Astrocyte (in vitro differentiated cells and primary cell): ENCODE measurements around the gene MMP8.

Experiments used
- EZH2 ChIP-seq: IDR thresholded peaks from 2 replicates; pipeline ENCODE4 v1.6.1; 2012; ENCODE audit warnings: mild to moderate bottlenecking, low read length, inconsistent platforms; ENCODE audit not compliant: insufficient read depth
- TF ChIP-seq, protein P1 (sequence below): IDR thresholded peaks from 2 replicates; pipeline ENCODE4 v1.5.1; 2011; ENCODE audit warnings: low read depth, mild to moderate bottlenecking, inconsistent platforms, low read length, moderate library complexity; ENCODE audit not compliant: insufficient read depth

DNA sequence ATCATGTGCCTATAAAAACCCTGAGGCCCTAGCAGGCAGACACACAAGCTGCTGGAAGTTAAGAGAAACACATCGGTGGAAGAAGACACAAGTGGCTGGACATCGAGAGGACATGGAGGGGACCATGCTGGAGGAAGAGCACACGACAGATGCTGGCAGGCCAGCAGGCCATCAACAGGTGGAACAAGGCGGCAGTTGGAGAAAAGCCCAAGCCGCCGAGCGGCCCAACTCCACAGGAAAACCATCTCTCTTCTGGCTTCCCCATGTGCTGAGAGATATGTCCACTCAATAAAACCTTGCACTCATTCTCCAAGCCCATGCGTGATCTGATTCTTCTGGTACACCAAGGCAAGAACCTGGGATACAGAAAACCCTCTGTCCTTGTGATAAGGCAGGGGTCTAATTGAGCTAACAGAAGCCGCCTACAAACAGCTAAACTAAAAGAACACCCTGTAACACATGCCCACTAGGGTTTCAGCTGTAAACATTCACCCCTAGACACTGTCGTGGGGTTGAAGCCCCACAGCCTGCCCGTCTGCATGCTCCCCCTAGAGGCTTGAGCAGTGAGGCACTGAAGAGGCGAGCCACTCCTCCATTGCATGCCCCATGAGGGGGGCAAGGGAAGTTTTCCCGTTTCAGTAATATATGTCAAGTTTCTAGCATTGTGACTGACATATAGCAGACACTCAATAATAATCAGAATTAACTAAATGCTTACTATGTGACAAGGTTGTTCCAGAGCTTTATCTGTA, 60.6 kb downstream of the MMP8 start:
- TF ChIP-seq, protein P1, sequence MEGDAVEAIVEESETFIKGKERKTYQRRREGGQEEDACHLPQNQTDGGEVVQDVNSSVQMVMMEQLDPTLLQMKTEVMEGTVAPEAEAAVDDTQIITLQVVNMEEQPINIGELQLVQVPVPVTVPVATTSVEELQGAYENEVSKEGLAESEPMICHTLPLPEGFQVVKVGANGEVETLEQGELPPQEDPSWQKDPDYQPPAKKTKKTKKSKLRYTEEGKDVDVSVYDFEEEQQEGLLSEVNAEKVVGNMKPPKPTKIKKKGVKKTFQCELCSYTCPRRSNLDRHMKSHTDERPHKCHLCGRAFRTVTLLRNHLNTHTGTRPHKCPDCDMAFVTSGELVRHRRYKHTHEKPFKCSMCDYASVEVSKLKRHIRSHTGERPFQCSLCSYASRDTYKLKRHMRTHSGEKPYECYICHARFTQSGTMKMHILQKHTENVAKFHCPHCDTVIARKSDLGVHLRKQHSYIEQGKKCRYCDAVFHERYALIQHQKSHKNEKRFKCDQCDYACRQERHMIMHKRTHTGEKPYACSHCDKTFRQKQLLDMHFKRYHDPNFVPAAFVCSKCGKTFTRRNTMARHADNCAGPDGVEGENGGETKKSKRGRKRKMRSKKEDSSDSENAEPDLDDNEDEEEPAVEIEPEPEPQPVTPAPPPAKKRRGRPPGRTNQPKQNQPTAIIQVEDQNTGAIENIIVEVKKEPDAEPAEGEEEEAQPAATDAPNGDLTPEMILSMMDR: no peak
- no peak for TF ChIP-seq EZH2
